SU-DHL-6 (cell line): ENCODE measurements around the gene MECR.

Experiments
- CTCF ChIP-seq: fragments of 200-600 bp; sonication (generic); IDR thresholded peaks from one replicate; pipeline ENCODE4 v1.5.1; 2017; ENCODE audit warnings: antibody characterized with exemption, mild to moderate bottlenecking, low read length, moderate library complexity; ENCODE audit not compliant: insufficient read depth, poor library complexity, severe bottlenecking
- EZH2phosphoT487 ChIP-seq: fragments of 200-600 bp; sonication (generic), shearing (Covaris generic); conservative IDR thresholded peaks from 2 replicates; pipeline ENCODE4 v1.6.1; 2018; ENCODE audit warnings: mild to moderate bottlenecking, antibody characterized with exemption, low read length, moderate library complexity, mixed read lengths

DNA sequence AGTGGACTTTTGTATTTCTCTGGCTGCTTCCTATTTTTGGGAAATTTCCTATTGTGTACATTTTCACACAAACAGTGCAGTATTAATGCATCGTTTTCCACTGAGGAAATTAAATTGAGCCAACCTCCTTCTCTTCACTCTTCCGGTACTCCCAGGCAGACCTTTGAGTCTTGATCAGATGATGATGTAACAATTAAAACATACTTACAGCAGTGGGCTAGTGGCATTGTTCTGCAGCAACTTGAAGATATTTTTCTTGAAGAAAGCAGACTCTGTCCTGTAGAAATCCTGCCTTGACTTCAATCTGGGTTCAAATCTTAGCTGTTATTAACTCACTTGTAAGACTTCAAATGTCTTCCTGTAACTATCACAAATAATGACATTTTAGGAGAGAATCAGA is 88.0 kb downstream of the MECR start:
- no peak for TF ChIP-seq CTCF
- no peak for TF ChIP-seq EZH2phosphoT487
